Bronchial epithelial cell (primary cell): ENCODE data around the gene DIAPH3. TPM values are rescaled to one million over a fixed set of nuclear protein-coding genes. Genes with fewer than 3 reads are reported as not detected.
A peak's percentile ranks its signal among the peaks of the same experiment; 100 is the strongest.

Experiments
- DNase-seq: peaks from one replicate; pipeline ENCODE4 v3.0.0-alpha.2; 2010; ENCODE audit warnings: low read depth
- FAIRE-seq: peaks from 2 replicates; lab custom pipeline; 2011; peaks lifted over from hg19 to GRCh38; lab: Jason Lieb, UNC
- H3K27me3 ChIP-seq: 2 replicates; pipeline ENCODE4 v1.5.1; 2011; ENCODE audit warnings: low read length; ENCODE audit not compliant: control insufficient read depth, insufficient read depth
- H3K36me3 ChIP-seq: 2 replicates; pipeline ENCODE4 v1.5.1; 2011; ENCODE audit warnings: low read length; ENCODE audit not compliant: control insufficient read depth, insufficient read depth
- H3K4me3 ChIP-seq: 2 replicates; pipeline ENCODE4 v1.5.1; 2011; ENCODE audit warnings: mild to moderate bottlenecking, low read depth, low read length, control low read depth
- total RNA-seq: library from RNA; depleted of rRNA; stranded (reverse); fragments of >200 nt; gene quantifications from 2 replicates; pipeline ENCODE4 v1.2.1, GENCODE V29; 2014
- TF ChIP-seq, protein P1 (sequence below): IDR thresholded peaks from 2 replicates; pipeline ENCODE4 v1.5.1; 2011; ENCODE audit warnings: mild to moderate bottlenecking, moderate library complexity, low read length, control low read depth, inconsistent platforms; ENCODE audit not compliant: insufficient read depth, severe bottlenecking

DIAPH3 gene
- total RNA-seq, 1 donor from 2014 or later = 0.26 TPM

DNA sequence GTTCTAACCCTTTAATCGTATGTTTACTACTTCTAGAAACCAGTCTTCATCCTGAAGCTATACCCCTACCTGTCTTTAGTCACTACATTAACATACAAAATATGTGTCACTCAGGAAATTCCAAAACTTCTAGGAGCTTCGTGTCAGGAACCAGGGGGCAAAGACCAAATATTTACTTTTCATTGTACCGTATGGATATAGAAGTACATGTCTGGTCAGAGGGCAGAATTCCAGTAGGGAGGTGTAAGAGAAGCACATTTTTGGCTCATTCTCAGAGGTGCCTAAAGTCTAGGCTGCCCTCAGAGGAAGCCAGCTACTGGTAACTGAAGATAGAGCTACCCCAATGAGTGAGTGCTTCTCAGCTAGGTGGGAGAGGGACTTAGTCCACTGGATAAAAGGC lies 320.7 kb downstream of the DIAPH3 start:
- FAIRE-seq (no peak), DNase-seq (peak; percentile 50)
- H3K36me3 ChIP-seq = no peaks in the 10 kb centered on the region
- H3K27me3 ChIP-seq = no peaks in the 10 kb centered on the region
- no peak overlapping the region for H3K4me3 ChIP-seq
- TF ChIP-seq, protein P1, sequence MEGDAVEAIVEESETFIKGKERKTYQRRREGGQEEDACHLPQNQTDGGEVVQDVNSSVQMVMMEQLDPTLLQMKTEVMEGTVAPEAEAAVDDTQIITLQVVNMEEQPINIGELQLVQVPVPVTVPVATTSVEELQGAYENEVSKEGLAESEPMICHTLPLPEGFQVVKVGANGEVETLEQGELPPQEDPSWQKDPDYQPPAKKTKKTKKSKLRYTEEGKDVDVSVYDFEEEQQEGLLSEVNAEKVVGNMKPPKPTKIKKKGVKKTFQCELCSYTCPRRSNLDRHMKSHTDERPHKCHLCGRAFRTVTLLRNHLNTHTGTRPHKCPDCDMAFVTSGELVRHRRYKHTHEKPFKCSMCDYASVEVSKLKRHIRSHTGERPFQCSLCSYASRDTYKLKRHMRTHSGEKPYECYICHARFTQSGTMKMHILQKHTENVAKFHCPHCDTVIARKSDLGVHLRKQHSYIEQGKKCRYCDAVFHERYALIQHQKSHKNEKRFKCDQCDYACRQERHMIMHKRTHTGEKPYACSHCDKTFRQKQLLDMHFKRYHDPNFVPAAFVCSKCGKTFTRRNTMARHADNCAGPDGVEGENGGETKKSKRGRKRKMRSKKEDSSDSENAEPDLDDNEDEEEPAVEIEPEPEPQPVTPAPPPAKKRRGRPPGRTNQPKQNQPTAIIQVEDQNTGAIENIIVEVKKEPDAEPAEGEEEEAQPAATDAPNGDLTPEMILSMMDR = no peak

DNA sequence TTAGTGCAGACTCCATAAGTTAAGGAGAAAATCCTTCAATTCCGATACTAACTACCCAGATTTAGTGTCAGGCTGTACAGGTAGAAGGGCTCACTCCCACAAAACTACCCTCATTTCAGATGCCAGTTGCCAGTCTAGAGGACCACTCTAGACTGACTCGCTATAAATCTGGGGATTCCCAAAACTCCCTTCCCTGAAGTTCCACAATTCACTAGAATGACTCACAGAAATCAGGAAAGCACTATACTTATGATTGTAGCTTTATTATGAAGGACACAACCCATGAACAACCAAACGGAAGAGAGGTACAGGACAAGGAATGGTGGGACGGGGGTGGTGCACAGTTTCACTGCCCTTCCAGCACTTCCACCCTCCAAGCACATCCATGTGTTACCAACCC lies 321.2 kb downstream of the DIAPH3 start:
- peak; percentile 58 for DNase-seq
- Histone ChIP-seq H3K36me3 (no peaks in the 10 kb centered on the region), H3K27me3 (no peaks in the 10 kb centered on the region), H3K4me3 (no peak overlapping the region)
- TF ChIP-seq, protein P1 = no peak
- FAIRE-seq = peak; percentile 7

DNA sequence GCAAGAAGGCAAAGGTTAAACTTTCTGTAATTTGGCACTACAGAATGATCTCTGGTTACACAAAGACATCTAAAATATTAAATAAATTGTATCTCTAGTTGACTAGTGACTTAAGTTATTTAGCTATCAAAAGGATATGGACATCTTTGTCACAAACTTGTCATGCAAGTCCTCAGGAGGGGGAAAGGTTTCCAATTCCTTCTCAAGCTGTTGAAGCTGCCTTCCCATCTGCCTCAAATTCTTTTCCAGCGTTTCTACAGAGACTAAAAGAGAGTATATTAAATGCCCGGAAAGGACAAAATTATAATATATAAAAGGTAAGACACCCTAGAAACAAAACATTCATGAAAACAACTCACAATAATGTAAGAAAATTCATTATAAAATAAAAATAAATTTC lies 324.5 kb downstream of the DIAPH3 start:
- FAIRE-seq (no peak), DNase-seq (no peak)
- no peaks in the 10 kb centered on the region for H3K27me3 ChIP-seq
- no peaks in the 10 kb centered on the region for H3K36me3 ChIP-seq
- TF ChIP-seq, protein P1 = no peak
- no peak overlapping the region for H3K4me3 ChIP-seq

DNA sequence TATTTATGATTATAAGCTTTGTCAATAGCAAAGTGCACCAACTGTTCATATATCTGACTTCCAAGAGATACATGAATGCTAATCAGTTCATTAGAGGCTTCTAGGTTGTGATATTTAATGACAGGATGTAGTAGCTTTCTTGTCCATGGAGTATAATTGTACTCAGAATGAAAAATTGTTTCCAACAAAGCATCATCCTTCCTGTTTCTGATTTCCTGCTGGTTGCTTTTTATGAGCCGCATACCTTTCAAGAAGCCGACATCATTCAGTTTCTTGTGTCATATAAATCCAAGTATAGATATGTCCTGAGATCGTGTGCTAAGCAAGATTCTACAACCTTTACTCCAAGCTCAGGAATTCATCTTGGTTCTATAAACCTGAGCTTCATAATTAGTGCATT lies 326.6 kb downstream of the DIAPH3 start:
- TF ChIP-seq, protein P1 = no peak
- FAIRE-seq = no peak
- DNase-seq = no peak
- Histone ChIP-seq H3K4me3 (no peak overlapping the region), H3K27me3 (no peaks in the 10 kb centered on the region), H3K36me3 (no peaks in the 10 kb centered on the region)

DNA sequence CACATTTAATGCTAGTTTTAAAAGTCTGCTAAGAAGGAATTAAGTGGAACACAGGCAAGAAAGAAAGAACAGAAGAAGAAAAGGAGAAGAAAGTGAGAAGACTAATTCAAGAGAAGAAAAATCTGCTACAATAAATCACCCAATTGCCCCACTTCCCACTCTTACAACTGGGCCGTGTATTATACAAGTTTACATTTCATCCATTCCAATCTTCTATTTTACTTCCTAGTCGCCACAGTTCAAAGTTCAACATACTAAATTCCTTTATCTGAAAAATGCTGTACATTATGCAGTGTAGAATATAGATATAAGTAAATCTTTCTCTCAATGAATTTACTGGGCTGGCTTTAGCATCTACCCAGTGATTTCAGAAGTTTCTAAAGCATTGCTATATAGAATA lies 328.2 kb downstream of the DIAPH3 start:
- no peaks in the 10 kb centered on the region for H3K36me3 ChIP-seq
- no peaks in the 10 kb centered on the region for H3K27me3 ChIP-seq
- no peak overlapping the region for H3K4me3 ChIP-seq
- FAIRE-seq (no peak), DNase-seq (no peak)
- TF ChIP-seq, protein P1 = no peak

DNA sequence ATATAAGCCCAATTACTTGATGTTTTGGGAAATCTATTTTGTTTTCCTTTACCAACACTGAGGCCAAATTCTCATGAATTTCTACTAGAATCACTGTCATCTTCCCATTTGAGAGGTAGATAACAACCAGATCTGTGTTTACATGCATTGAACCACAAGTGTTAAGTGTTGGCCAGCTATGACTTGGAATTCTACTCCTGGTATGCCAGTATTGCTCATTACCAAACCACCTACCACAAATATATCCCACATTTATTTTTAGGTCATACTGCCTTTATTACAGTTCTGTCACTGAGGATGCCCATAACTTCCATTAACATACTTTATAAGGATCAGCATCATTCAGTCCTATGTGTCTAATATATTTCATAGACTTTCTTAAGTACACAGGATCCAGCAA lies 328.9 kb downstream of the DIAPH3 start:
- H3K4me3 ChIP-seq = no peak overlapping the region
- no peaks in the 10 kb centered on the region for H3K27me3 ChIP-seq
- DNase-seq = peak; percentile 16
- no peak for FAIRE-seq
- H3K36me3 ChIP-seq = no peaks in the 10 kb centered on the region
- TF ChIP-seq, protein P1 = no peak
